Activated naive CD4-positive, alpha-beta T cell (primary cell): ENCODE measurements around the gene FKBP15.
"Not testable (repeated sequence)": the region's sequence is repeated elsewhere in the genome, so short reads cannot be mapped to it uniquely, and the experiment has no call there.

ENCODE experiments used
- DNase-seq, 4 experiments: peaks; one replicate each; lab custom pipeline; 2025; lab: John Stamatoyannopoulos, UW

Gene FKBP15

DNA sequence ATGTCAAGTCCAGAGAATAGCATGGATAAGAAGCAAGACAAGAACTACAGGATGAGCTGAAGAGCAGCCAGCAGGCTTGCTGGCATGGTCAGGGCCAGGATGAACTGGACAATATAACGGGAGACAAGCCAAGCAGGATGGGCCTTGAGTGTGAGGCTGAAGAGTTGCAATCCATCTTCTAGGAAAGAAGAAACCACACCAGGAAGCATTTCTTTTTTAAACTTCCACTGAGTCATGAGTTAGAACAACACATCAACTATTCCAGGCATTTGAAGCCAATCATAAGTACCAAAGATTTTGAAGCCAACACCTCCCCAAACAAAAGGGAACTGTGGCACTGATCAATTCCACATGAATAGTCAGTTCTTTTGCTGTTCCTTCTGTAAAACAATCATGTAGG lies 43.0 kb downstream of the FKBP15 start:
- no peak for DNase-seq

- DNase-seq = no peak
These were observed 43.8 kb downstream of the FKBP15 start for GRCh38 chr9:113177251-113177650.

DNA sequence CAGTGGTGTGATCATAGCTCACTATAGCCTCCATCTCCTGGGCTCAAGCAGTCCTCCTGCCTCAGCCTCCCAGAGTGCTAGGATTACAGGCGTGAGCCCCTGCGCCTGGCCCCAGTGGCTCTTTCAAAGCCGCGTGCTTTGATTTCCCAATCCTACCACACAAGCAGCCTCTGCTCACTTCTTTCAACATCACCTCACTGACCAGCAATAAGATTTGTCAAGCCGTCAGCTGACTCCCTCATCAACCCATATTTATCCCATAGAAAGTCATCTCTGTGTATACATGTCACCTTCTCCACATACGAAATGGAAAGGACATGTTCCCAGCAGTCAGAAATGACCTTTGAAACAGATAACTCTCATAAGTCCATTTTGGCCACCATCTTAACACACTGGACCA lies 44.3 kb downstream of the FKBP15 start:
- no peak for DNase-seq

DNA sequence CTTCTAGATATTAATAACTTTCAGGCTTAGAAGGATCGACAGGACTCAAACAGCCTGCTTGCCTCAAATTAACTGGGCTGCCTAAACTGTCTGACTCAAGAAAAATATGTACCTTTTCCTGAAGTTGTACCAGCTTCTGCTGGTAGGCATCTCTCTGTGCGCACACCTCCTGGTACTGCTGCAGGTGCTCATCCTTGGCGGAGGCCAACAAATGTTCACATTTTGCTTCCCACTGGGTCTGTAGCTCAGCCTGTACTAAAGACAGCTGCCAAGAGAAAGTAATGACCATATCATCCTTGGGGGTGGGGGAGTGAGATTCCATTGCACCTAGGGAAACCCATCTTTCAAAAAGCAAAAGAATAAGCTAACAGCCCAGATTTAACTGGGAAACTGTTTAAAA lies 47.7 kb downstream of the FKBP15 start:
- no peak for DNase-seq

- DNase-seq = no peak
These were observed 52.3 kb downstream of the FKBP15 start for GRCh38 chr9:113168809-113169208.

DNA sequence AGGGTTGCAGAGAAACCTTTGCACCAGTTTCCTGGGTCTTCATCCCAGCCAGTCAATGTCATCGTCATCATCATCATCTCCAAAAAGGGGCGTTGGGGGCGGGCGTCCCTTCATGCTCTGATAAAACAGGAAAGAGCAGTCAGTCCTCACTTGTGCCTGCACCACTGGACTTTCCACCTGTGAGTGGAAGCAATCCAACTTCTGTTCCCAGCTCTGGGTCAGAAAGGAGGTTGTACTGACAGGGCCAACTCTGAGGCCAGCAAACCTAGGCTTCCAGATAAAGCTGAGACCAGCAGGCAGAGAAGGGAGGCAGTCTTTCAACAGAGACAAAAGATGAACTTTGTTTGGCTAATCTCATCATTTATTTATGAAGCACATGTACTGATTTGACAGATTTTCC lies 55.0 kb downstream of the FKBP15 start:
- no peak for DNase-seq

DNA sequence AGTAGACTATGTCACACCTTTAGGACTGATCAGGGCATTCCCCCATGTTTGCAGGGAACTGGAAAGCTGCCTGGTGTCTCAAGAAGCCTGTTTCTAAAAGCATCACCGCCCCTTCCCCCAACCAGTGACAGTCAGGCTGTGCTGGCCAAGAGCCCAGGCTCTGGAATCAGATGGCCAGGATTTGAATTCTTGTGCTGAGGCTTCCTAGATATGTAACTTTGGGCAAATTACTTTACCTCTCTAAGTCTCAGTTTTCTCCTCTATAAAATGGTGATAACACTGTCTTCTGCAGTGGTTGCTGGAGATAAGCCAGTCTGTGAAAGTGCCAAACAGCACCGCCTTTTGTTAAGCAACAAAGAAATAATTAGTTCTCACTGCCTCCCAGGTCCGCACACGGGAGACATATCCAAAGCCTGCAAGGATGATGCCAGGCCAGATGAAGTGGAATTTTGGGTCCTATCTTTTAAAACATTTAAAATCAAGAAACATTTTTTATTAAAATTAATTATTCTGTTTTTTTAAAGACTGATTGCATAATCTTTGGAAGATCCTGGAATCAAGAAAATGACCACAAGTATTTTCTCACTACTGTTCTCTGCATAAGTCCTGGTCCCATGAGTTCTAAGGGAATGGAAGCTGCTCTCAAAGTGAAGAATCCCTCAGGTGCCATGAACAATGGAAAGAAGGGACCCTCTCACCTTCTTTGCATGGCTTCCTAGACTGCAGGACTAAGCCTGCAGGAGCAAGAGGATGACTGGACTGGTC lies 56.4 kb downstream of the FKBP15 start:
- no peak for DNase-seq

DNA sequence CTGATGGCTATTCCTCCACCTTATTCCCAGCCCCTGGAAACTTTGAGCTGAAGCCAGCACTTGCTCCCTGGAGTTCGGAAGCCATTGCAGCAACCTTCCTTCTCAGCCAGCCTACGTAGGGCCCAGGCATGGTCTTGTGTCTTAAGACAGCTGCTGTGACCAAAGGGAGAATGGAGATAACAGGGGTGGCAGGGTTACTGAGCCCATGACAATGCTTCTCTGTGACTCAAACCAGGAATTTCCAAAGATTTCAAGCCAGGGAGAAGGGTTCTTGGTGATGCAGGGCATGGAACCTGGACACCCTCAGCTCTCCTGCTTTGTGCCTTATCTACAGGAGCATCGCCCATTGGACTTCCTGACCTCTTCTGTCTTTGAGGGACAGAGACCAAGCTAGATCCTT lies 58.1 kb downstream of the FKBP15 start:
- no peak for DNase-seq

DNA sequence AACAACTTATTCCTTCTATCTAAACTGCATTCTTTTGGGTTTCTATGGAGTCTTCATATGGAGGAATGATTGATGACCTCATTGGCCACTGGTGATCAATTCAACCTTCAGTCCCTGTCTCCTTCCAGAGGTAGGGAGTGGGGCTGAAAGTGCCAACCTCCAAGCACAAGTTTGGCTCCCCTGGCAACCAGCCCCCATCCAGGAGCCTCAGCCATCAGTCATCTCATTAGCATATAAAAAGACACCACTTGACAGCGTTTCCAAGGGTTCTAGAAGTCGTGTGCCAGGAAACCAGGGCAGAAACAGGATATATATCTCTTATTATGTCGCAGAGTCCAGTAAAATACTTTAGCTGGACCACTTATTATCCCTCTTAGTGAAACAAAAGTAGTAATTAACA lies 60.5 kb downstream of the FKBP15 start:
- DNase-seq = no peak

DNA sequence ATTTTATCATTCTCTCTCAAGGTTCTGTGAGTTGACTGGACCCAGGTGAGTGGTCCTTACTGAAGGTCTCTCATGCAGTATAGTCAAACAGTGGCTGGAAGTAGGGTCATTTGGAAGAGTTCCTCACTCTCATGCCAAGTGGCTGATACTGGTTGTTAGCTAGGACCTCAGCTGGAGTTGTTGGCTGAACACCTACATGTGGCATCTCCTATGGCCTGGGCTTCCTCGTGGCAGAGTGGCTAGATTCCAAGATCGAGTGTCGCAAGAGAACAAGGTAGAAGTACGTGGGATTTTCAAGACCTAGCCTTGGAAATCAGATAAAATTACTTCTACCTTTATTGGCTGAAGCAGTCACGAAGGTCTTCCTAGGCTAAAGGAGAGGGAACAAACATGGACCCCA lies 62.6 kb downstream of the FKBP15 start:
- DNase-seq = no peak

DNA sequence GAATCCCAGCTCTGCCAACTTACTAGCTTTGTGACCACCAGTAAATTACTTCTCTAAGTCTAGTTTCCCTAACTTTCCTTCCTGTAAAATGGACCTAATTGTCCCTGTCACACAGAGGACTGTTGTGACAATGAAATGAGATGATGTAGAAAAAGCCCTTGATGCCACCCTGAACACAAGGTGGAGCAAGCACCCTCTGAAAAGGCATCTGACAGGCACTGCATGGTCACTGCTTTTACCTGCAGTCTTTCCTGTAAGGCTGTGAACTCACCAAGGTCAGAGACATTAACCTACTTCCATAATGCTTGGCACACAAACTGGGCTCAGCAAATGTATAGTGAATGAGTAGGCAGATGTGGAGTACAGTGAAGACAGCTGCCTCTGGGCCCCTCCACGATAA lies 64.2 kb downstream of the FKBP15 start:
- DNase-seq = no peak

DNA sequence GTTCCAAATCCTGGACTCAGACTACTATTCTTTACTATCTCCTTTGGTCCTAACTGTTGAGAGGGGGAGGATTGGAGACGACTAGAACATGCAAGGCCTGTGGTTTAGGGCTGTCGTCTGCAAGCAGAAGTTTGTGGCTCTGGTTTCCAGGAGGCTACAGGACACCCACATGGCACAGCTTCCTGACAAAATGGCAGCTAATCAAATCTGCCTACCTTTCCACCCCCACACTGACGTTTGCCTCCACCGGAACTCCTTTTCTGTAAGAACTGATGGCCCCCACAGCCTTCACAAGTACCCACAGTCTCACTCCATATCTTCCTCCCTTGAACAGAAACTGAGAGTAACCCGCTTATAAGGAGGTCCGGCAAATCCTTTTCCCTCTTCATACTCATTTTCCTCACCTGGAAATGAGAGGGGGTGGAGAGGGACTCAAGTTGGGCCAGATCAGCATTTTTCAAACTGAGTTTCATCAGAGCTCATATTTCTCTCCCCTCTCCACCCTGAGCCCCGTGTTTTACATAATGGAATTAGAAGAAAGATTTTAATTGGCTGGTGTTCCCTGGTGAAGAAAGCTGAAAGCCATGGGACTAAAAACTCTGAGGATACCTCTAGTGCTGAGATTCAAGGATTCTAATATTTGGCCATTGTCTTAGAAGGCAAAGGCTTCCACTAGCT lies 65.0 kb downstream of the FKBP15 start:
- no peak for DNase-seq

DNA sequence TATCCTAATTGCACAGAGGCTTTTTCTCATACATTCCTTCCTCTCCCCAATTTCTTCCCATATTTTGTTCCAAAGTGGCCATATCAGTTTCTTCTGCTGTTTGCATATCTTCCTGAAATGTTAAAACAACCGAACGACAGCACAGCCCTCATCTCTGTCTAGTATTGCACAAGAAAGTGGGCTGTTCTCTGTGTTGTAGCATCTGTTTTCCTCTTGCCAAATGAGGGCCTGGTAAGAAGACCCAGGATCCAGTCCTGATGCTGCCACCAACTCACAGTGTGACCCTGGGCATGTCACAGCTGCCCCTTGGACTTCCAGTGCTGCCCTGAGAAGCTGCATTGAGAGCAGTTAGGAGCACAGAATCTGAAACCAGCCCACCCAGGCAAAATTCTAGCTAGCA lies 66.1 kb downstream of the FKBP15 start:
- no peak for DNase-seq

DNA sequence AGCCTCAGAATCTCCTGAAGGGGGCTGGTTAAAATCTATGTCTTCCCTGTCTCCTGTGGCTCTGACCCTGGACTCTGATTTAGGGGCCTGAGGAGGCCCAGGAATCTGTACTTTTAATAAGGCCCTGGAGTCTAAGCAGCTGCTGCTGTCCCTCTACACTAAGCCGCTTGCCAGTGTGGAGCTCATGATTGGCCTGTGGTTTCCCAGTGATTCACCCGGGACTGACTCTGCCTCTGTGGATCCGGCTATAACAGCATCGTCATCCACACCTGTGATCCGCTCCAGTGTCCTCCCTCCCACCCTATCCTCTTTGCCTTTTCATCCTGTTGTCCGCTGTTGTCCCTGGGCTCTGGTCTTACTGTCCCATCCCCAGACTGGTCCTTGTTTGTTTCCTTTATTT lies 66.6 kb downstream of the FKBP15 start:
- no peak for DNase-seq

- DNase-seq = no peak
These were observed 67.5 kb downstream of the FKBP15 start for GRCh38 chr9:113153599-113153998.

DNA sequence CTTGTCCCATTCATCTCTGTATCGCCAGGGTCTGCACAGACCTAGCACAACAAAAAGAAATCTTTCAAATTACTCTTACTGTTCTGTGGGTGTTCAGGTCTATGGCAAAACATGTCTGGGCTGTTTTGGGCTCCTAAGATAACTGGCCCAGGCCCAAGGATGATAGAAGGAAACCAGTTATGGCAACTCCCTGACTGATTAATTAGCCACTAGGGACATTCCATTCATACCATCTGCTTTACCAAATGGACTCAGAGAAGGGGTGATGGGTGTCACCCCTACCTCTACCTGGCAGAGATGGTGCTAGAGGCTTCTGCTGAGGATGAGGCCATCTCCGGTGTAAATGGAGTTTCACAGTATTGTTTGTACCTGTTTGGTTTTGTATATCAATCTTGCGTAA lies 68.4 kb downstream of the FKBP15 start:
- no peak for DNase-seq

DNA sequence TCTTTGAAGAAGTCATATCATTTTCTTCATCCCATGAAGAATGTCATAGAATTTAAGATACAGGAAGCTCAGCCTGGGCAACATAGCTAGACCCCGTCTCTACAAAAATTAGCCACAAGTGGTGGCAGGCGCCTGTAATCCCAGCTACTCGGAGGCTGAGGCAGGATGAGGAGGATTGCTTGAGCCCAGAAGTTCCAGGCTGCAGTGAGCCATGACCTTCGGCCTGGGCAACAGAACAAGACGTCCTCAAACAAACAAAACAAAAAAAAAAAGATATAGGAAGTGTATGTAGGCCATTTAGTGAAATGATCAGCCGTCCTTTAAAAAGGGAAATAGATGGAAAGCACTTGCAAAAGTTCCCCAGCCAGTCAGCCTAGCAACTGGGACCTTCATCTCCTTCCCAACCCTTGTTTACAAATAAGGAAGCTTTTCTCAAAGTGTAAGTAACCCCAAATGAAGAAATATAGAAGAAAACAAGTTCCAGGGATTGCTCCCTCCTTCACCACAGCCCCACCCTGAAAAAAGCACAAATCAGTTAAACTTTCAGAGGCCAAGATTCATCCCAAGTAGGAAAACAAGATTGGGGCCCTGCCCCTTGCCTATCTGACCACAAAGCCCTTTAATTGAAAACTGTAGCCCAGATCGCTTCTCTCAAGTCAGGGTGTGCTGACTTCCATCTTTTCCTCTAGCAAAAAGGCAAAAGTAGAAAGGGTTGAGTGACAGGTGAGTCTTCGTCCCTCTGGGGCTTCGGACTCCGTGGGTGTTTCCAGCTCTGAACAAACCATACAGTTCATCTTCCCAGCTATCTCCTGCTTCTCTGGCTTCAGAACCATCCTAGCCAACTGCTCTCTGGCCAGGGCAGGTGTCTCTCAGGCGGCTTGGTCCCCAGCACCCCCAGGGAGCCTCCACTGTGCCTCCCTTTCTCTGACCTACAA lies 69.1 kb downstream of the FKBP15 start:
- no peak for DNase-seq

DNA sequence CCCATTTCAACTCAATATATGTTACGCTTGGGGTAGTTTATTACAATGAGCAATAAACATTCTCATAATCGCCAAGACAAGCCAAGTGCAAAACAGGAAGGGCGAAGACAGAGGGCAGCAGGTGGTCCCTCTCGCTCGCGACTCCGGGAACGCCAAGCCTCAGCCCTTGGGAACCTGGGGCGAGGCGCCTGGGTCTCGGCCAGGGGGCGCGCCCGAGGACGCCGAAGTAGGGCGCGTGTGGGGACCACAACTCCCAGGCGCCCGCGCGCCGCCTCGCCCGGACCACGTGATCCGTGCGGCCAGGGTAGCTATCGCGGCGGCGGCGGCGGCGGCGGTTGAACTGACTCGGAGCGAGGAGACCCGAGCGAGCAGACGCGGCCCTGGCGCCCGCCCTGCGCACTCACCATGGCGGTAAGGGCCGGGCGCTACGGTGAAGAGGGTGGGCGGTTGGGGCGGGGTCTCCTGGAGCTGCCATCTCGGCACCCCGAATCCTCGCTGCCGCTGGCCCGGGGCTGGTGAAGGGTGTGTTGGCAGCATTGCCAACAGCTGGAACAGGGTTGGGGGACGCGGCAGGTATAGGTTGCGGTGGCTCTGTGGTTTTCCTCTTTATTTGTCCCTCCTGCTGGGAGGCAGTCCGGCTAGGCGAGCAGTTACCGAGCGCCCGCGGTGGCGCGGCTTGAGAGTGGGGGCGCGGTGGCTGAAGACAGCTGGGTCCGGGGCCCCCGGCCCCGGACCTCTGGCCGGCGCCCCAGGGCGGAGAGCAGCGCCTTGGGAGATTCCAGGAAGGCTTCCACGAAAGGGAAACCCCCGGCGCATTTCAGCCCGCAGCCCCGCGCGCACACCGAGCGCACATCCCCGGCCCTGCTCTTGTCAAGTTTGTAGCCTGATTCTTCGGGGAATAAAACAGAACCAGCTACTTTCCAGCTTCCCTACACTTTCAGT lies 70.1 kb downstream of the FKBP15 start, which contains the start of gene SLC31A2:
TSS of gene SLC31A2 (plus strand) at position 338 of the 942 bp plus-strand sequence. CDS start at position 406, 68 bp downstream.
- DNase-seq = peak; percentile 64 to 79 (median 72)

DNA sequence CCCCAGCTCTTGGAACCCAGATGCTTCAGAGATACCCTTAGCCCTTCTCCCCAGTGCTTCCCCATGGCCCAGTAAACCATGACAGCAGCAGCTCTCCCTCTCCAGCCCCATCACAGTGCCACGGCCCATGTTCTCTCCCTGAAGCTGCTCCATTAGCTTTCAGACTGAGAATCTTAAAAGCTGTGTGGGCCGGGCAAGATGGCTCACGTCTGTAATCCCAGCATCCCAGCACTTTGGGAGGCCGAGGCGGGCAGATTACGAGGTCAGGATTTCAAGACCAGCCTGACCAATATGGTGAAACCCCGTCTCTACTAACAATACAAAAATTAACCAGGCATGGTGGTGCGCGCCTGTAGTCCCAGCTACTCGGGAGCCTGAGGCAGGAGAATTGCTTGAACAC lies 71.5 kb downstream of the FKBP15 start:
- not testable (repeated sequence) for DNase-seq

GRCh38 chr9:113148781-113149510 lies 72.1 kb downstream of the FKBP15 start:
- DNase-seq = no peak

DNA sequence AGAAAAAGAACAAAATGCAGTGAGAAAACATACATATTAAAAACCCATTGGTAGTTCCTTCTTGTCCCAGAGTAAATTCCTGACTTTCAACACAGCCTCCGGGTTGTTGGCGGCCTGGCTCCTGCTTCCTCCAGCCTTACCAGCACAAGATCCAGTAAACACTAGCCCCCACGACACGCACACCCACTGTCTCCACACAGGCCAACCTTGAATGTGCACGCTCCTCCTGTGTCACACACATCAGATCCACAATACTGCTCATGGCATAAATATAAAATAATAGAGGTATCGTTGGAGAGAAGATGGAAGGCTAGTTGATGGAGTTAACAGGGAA lies 72.7 kb downstream of the FKBP15 start:
- no peak for DNase-seq
